Right ventricle myocardium superior (tissue), 1 donor: ENCODE measurements around the gene NADSYN1. TPM values are rescaled to one million over a fixed set of nuclear protein-coding genes. Genes with fewer than 3 reads are reported as not detected.
"Not testable (repeated sequence)": the region's sequence is repeated elsewhere in the genome, so short reads cannot be mapped to it uniquely, and the experiment has no call there.

Experiments used
- ATAC-seq: fragments of 200-7000 bp; cut with Tn5 transposase; one replicate; pipeline ENCODE4 v1.9.1; 2020; ENCODE audit warnings: mild to moderate bottlenecking; ENCODE audit not compliant: poor library complexity
- DNase-seq: peaks from one replicate; pipeline ENCODE4 v3.0.0-alpha.2; 2020
- intact Hi-C: fragments of 100-400 bp; cut with DNase I; formaldehyde crosslinking; loops from one replicate; pipeline ENCODE4 v1.11.2; 2022
- total RNA-seq: library from RNA; stranded (reverse); fragmentation: NEBNext Ultra II Directional; extraction: Animal tissue kit (Norgen Biotek cat#: 25700); gene quantifications from one replicate; pipeline ENCODE4 v1.2.1, GENCODE V29; 2021
- donor health status: DM: no; HTN: yes; CAD: no; lungs with severe emphysema.

The NADSYN1 gene
- total RNA-seq, 1 donor from 2014 or later, result 18.5 TPM

DNA sequence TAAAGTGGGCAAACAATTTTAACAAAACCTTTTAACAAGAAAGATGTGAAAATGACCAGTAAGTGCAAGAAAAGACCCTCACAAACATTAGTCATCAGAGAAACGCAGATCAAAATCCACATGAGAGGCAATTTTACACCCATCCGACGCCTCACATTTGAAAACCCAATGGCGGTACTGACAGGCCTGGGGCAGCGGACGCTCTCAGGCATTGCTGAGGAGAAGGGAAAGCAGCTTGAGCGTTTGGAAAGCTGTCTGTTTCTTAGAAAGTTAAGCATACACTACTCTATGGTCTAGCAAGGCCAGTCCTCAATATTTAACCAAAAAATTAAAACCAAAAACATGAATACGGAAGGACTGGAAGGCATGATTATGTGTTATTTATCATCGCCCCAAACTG is 82.8 kb downstream of the NADSYN1 start:
- ATAC-seq (no peak), DNase-seq (no peak)
- intact Hi-C loops, result no loop called here

DNA sequence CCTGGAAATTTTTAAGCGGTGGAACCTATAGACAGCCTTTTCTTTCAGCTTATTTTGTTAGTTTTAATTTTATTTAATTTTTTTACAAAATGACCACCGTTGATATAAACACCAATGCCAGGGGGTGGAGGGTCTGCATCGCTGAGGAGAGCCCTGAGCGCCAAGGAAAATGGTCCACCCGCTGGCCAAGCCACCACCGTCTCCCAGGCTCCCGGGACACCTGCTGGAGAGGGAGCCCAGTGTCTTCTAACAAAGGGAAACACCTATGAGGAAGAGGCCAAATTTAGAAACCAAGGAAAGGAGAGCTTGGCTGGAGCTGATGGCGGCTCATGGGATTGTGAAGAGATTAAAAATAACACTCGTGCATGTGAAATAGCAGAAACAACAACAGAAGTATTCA is 84.5 kb downstream of the NADSYN1 start:
- DNase-seq (no peak), ATAC-seq (no peak)
- intact Hi-C loops, result no loop called here

DNA sequence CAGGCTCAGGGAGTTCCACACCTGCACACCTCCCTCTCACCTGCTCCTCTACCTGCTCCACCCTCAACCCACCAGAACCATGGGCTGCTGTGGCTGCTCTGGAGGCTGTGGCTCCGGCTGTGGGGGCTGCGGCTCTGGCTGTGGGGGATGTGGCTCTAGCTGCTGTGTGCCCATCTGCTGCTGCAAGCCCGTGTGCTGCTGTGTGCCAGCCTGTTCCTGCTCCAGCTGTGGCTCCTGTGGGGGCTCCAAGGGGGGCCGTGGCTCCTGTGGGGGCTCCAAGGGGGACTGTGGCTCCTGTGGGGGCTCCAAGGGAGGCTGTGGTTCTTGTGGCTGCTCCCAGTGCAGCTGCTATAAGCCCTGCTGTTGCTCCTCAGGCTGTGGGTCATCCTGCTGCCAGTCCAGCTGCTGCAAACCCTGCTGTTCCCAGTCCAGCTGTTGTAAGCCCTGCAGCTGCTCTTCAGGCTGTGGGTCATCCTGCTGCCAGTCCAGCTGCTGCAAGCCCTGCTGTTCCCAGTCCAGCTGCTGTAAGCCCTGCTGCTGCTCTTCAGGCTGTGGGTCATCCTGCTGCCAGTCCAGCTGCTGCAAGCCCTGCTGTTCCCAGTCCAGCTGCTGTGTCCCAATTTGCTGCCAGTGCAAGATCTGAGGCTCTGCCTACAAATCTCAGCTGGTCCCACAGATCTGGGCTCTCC is 85.1 kb downstream of the NADSYN1 start, which contains the start of gene KRTAP5-8:
Gene KRTAP5-8, plus strand, starts transcription at position 49 of the 689 bp plus-strand sequence. Its CDS starts 31 bp downstream, at position 80.
- ATAC-seq, DNase-seq, intact Hi-C loops: not testable (repeated sequence)

DNA sequence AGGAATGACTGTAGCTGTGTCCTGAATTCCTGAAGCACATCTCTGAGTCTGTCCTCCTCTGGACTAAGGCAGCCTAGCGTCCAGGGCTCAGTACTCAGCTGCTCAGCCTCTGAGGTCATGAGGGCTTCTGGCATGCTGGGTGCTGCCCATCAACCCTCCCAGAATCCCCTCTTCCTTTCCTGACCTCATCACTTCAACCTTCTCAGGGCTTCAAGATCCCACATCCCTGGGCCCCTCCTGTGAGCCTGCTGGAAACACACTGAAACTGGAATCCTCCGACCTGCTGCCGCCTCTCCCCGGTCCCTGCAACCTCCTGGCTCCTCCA is 85.6 kb downstream of the NADSYN1 start:
- no peak for DNase-seq

DNA sequence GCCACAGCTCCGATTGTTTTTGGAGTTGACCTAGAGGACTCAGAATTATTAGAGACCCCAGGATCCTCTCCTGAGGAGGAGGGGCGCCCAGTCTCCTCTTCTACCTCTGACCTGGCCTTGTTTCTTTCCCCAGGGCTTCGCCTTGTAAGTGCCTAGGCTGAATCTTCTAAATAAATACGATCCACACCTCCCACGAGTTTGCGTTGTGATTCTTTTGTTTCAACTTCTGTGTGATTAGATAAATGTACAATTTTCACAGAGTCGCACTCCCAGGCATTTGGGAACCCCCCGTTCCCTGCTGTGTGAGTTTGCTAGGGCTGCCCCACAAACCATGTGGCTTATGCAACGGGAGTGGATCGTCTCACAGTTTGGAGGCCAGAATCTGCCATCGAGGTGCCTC is 86.0 kb downstream of the NADSYN1 start:
- intact Hi-C loops, result no loop called here
- ATAC-seq (no peak), DNase-seq (no peak)

More for the DNA sequence above, 85.6 kb downstream of the NADSYN1 start:
- ATAC-seq, result no peak
- intact Hi-C loops, result no loop called here

DNA sequence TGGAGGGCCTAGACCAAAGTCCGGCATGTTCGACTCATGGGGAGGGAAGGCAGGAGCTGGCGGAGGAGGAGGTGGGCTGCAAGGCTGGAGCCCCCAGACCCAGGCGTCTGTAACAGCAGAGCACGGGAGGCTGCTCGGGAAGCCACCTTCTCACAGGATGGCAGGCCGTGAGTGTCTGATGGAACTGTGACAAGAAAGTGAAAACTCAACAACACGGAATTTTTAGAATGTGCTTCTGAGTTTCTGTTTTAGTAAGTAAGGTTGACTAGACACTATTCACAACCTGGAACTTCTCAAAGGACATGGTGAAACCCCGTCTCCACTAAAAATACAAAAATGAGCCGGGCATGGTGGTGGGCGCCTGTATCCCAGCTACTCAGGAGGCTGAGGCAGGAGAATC is 87.0 kb downstream of the NADSYN1 start:
- not testable (repeated sequence) for ATAC-seq

DNA sequence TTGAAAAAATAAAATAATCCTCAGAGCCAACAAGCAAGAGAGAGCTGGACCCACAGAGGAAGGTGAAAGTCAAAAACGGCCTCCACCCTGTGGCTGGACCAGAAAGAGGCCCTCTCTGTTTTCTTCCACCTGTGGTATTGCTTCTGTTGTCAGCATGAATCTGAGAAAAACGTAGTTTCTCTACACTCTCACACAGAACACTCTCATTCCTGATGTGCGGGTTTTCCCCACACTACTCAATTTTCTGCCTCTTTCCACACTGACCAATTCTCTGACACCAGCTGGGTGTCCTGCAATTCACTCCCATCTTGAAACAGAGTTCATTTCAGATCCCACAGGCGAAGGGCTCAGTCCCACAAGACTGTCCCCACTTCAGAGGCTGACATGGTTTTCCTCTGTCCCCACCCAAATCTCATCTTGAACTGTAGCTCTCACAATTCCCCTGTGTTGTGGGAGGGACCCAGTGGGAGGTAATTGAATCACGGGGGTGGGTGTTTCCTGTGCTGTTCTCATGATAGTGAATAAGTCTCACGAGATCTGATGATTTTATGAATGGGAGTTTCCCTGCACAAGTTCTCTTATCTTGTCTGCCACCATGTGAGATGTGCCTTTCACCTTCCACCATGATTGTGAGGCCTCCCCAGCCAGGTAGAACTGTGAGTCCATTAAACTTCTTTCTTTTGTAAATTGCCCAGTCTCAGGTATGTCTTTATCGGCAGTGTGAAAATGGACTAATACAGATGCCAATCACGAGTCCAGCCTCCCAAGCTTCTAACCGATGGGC is 87.7 kb downstream of the NADSYN1 start:
- ATAC-seq, intact Hi-C loops, DNase-seq: not testable (repeated sequence)

More for the DNA sequence above, 87.0 kb downstream of the NADSYN1 start:
- intact Hi-C loops, DNase-seq: not testable (repeated sequence)

DNA sequence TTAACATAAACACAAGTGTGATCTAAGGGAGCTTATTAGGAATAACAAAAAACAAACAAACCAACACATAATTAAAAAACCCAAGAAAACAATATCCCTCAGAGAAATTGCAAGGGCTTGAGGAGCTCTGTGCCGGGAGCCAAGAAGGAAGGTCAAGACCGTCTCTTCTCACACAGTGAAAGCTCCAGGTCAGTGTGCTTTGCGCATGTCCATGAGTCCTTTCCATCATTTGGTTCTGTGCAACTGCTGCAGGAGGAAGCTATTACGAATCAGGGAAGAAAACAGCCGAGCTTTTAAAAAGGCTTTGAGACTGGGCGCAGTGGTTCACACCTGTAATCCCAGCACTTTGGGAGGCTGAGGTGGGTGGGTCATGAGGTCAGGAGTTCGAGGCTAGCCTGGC is 89.4 kb downstream of the NADSYN1 start:
- intact Hi-C loops, result no loop called here
- no peak for ATAC-seq
- DNase-seq, result no peak

DNA sequence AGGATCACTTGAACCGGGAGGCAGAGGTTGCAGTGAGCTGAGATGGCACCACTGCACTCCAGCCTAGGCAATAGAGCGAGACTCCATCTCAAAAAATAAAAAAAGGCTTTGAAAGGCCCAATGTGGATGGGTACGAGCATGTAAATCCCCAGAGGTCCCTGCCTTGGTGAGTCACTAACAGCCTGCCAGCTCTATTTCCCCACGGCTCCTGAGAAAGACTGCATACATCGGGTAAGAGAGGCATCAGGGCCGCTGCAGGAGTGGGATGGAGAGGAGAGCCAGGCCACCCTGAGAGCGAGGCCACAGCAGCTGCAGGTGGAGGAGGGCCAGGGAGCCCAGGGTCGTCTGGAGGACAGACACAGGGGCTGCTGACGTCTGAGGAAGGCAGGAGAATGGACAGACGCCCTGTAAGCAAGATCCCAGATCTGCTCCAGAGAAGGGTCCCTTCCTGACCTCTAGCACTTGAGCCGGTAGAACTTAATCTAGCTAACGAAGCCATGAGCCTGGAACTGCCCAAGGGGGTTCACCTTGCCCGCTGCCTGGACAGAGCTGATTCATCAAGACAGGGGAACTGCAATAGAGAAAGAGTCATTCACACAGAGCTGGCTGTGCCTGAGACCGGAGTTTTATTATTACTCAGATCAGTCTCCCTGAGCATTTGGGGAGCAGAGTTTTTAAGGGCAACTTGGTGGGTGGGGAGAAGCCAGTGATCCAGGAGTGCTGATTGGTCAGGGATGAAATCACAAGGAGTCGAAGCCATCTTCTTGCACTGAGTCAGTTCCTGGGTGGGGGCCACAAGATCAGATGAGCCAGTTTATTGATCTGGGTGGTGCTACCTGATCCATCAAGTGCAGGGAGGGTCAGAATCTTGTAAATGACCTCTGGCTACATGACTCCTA is 90.1 kb downstream of the NADSYN1 start:
- DNase-seq (no peak), ATAC-seq (no peak)
- intact Hi-C loops, result no loop called here

DNA sequence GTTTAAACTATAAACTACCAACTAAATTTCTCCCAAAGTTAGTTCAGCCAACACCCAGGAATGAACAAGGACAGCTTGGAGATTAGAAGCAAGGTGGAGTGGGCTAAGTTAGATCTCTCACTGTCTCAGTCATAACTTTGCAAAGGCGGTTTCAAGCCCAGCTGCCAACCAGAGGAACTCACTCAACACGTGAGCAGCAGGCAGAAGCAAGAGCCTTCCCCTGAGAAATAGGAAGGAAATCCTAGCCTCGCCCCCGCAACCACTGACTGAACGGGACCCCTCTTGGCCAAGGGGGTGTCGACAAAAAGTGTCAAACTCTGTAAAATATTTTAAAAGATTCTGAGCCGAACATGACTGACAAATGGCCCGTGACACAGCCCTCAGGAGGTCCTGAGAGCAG is 90.9 kb downstream of the NADSYN1 start:
- ATAC-seq (no peak), DNase-seq (no peak)
- intact Hi-C loops, result no loop called here

DNA sequence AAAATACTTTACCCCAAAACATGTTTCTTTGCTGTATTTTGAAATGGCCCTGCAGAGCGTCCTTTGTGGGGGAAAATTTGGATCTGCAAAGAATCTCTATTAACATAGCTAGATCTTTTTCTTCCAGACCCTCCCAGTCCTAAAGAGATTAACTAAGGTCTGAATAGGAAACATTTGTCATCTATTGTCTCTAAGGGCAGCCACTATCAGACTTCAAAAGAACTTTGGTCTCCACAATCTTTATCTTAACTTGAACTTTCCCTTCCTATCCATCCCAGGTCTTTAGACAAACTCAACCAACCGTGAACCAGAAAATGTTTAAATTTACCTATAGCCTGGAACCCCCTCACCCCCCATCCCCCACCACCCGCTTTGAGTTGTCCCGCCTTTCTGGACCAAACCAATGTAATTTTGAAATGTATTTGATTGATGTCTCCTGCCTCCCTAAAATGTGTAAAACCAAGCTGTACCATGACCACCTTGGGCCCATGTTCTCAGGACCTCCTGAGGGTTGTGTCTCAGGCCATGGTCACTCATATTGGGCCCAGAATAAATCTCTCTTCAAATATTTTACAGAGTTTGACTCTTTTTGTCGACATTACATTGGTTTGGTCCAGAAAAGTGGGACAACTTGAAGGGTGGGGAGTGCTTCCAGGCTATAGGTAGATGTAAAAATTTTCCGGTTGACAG is 91.7 kb downstream of the NADSYN1 start:
- intact Hi-C loops, result no loop called here
- no peak for ATAC-seq
- DNase-seq, result no peak

DNA sequence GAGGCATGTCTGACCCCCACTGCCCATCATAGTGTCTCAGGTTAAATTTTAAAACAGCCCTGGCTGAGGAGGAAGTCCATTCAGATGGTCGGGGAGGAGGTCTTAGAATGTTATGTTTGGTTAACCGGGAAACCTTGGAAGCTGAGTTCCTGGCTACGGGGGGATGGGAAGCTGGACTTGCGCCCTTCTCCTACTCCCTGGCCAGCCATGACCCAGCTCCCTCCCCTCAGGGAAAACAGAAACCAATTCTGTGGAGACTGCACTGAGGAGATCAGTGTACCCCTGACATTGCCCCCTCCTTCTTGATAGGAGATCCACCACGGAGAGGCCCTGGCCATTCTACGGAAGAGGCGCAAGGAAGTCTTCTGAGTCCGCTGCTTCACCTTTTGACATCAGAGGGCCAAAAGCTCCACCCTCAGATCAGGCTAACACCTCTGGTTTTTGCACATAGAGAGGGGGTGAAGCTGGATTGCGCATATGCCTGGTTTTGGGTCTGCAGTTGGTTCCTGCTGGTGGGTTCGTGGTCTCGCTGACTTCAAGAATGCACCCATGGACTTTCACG is 92.5 kb downstream of the NADSYN1 start:
- DNase-seq (no peak), ATAC-seq (no peak)
- intact Hi-C loops, result no loop called here

DNA sequence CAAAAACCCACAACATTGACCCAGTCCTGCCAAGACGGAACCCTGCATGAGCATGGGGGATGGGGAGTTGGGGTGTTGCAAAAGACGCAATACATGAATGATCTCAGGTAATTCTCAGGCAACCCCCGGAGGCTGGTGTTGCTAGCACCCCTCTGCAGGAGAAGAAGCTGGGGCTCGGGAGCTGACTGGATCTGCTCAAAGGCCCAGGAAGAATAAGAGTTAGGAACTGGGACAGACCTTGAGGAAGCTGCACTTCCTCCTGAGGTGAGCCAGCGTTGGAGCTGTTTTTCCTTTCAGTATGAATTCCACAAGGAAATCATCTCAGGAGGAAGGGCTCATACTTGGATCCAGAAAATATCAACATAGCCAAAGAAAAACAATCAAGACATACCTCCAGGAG is 95.1 kb downstream of the NADSYN1 start, which contains the start of gene KRTAP5-9:
Gene KRTAP5-9, plus strand, starts transcription at position 301 of the 400 bp plus-strand sequence. CDS start 238 bp downstream, outside the sequence.
- no peak for ATAC-seq
- DNase-seq, result no peak
- intact Hi-C loops, result no loop called here

DNA sequence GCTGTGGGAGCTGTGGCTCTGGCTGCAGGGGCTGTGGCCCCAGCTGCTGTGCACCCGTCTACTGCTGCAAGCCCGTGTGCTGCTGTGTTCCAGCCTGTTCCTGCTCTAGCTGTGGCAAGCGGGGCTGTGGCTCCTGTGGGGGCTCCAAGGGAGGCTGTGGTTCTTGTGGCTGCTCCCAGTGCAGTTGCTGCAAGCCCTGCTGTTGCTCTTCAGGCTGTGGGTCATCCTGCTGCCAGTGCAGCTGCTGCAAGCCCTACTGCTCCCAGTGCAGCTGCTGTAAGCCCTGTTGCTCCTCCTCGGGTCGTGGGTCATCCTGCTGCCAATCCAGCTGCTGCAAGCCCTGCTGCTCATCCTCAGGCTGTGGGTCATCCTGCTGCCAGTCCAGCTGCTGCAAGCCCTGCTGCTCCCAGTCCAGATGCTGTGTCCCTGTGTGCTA is 95.7 kb downstream of the NADSYN1 start:
- no peak for ATAC-seq
- intact Hi-C loops, result no loop called here
- DNase-seq, result no peak
